A549 (cell line): ENCODE data around the gene ERBB3.
"Not testable (repeated sequence)": the region's sequence is repeated elsewhere in the genome, so short reads cannot be mapped to it uniquely, and the experiment has no call there.

ENCODE experiments used
- CHD2 ChIP-seq: fragments of 150-350 bp; IDR thresholded peaks from 2 replicates; pipeline ENCODE4 v1.6.1; 2014; ENCODE audit warnings: low read length; ENCODE audit not compliant: partially characterized antibody
- CTCF ChIP-seq: fragments of >200 bp; sonication (Bioruptor Twin); formaldehyde crosslinking; IDR thresholded peaks from 3 replicates; pipeline ENCODE4 v1.5.1; 2016
- EP300 ChIP-seq, 2 experiments: fragments of >200 bp; sonication (Bioruptor Twin); formaldehyde crosslinking; IDR thresholded peaks; 2 replicates in 1 of 2; 3 replicates in 1 of 2; pipeline ENCODE4 v1.6.1; 2016 to 2017
- ESRRA ChIP-seq: fragments of 150-350 bp; IDR thresholded peaks from 2 replicates; pipeline ENCODE4 v1.6.1; 2014; ENCODE audit warnings: mild to moderate bottlenecking, low read length, borderline replicate concordance
- HDAC2 ChIP-seq: fragments of 200-600 bp; sonication (generic); IDR thresholded peaks from 2 replicates; pipeline ENCODE4 v1.6.1; 2016
- JUNB ChIP-seq: fragments of >200 bp; sonication (Bioruptor Twin); formaldehyde crosslinking; IDR thresholded peaks from 2 replicates; pipeline ENCODE4 v1.6.1; 2016
- NR3C1 ChIP-seq: fragments of >200 bp; sonication (Bioruptor Twin); formaldehyde crosslinking; IDR thresholded peaks from 3 replicates; pipeline ENCODE4 v1.6.1; 2017
- PHF8 ChIP-seq: fragments of 200-600 bp; sonication (generic); IDR thresholded peaks from 2 replicates; pipeline ENCODE4 v1.6.1; 2016; ENCODE audit warnings: low read depth, mild to moderate bottlenecking, antibody characterized with exemption, moderate library complexity, borderline replicate concordance
- POLR2A ChIP-seq: IDR thresholded peaks from 2 replicates; pipeline ENCODE4 v1.6.1; 2012; ENCODE audit warnings: mild to moderate bottlenecking, low read length
- POLR2AphosphoS2 ChIP-seq: conservative IDR thresholded peaks from 2 replicates; pipeline ENCODE4 v1.6.1; 2012; ENCODE audit warnings: low read length, improper control_type of control experiment, inconsistent platforms
- RAD21 ChIP-seq, 2 experiments: fragments of >200 bp in 1 of 2; sonication (Bioruptor Twin) in 1 of 2; formaldehyde crosslinking in 1 of 2; IDR thresholded peaks in 1 of 2; conservative IDR thresholded peaks in 1 of 2; 2 replicates in 1 of 2; 3 replicates in 1 of 2; pipeline ENCODE4 v1.6.1; 2012 to 2018; ENCODE audit warnings: inconsistent platforms in 1 of 2
- SMC3 ChIP-seq: fragments of >200 bp; sonication (Bioruptor Twin); formaldehyde crosslinking; IDR thresholded peaks from 3 replicates; pipeline ENCODE4 v1.6.1; 2018; ENCODE audit warnings: inconsistent platforms
- USF2 ChIP-seq: fragments of 450-650 bp; IDR thresholded peaks from 2 replicates; pipeline ENCODE4 v1.6.1; 2014; ENCODE audit warnings: antibody characterized with exemption

- not testable (repeated sequence) for TF ChIP-seq JUNB; ESRRA; NR3C1; RAD21 (conservative IDR thresholded peaks at IDR 0.05 in 1 of 2, IDR thresholded peaks at IDR 0.05 in 1 of 2); CTCF; POLR2A; CHD2; SMC3; EP300 (IDR thresholded peaks at IDR 0.05); HDAC2; POLR2AphosphoS2; USF2; PHF8
Measured at GRCh38 chr12:56077966-56078365, 2.0 kb upstream of the ERBB3 start.
